ENCODE measurements around the gene COA1.
A peak's percentile ranks its signal among the peaks of the same experiment; 100 is the strongest.
"Not testable (repeated sequence)": the region's sequence is repeated elsewhere in the genome, so short reads cannot be mapped to it uniquely, and the experiment has no call there.

The COA1 gene

GRCh38 chr7:43674559-43675436 lies 54.5 kb downstream of the COA1 start:
- H3K27me3 ChIP-seq (ENCODE audit: control insufficient read depth, insufficient read depth, low read length), result no peaks in the 10 kb centered on the region
- H3K36me3 ChIP-seq (ENCODE audit: control insufficient read depth, insufficient read depth, low read length), result no peaks in the 10 kb centered on the region
- H3K9ac ChIP-seq (ENCODE audit: low read depth, low read length), result no peak overlapping the region
- peaks cover under 1% of the 10 kb centered on the region for H3K4me1 ChIP-seq (ENCODE audit: control insufficient read depth, insufficient read depth, low read length)
- no peaks in the 10 kb centered on the region for H3K9me3 ChIP-seq (ENCODE audit: control insufficient read depth, insufficient read depth, low read length)
- H3K4me3 ChIP-seq (ENCODE audit: low read depth, low read length), result no peak overlapping the region

GRCh38 chr7:43673243-43673976 lies 55.9 kb downstream of the COA1 start:
- not testable (repeated sequence) for H3K27me3 ChIP-seq (ENCODE audit: control insufficient read depth, insufficient read depth, low read length); H3K9ac ChIP-seq (ENCODE audit: low read depth, low read length); H3K4me1 ChIP-seq (ENCODE audit: control insufficient read depth, insufficient read depth, low read length); H3K4me3 ChIP-seq (ENCODE audit: low read depth, low read length); H3K36me3 ChIP-seq (ENCODE audit: control insufficient read depth, insufficient read depth, low read length); H3K9me3 ChIP-seq (ENCODE audit: control insufficient read depth, insufficient read depth, low read length)

GRCh38 chr7:43671521-43671920 lies 57.8 kb downstream of the COA1 start:
- Histone ChIP-seq H3K36me3 (ENCODE audit: control insufficient read depth, insufficient read depth, low read length) (no peaks in the 10 kb centered on the region), H3K4me1 (ENCODE audit: control insufficient read depth, insufficient read depth, low read length) (peaks cover 9% of the 10 kb centered on the region)

GRCh38 chr7:43669286-43670081 lies 59.8 kb downstream of the COA1 start:
- Histone ChIP-seq H3K9me3 (ENCODE audit: control insufficient read depth, insufficient read depth, low read length) (no peaks in the 10 kb centered on the region), H3K4me1 (ENCODE audit: control insufficient read depth, insufficient read depth, low read length) (peaks cover 10% of the 10 kb centered on the region)

More at GRCh38 chr7:43671521-43671920, 57.8 kb downstream of the COA1 start:
- Histone ChIP-seq H3K4me3 (ENCODE audit: low read depth, low read length) (no peak overlapping the region), H3K9me3 (ENCODE audit: control insufficient read depth, insufficient read depth, low read length) (no peaks in the 10 kb centered on the region), H3K27me3 (ENCODE audit: control insufficient read depth, insufficient read depth, low read length) (no peaks in the 10 kb centered on the region), H3K9ac (ENCODE audit: low read depth, low read length) (no peak overlapping the region)

GRCh38 chr7:43668035-43668434 lies 61.3 kb downstream of the COA1 start:
- H3K4me3 ChIP-seq (ENCODE audit: low read depth, low read length), result no peak overlapping the region
- H3K27me3 ChIP-seq (ENCODE audit: control insufficient read depth, insufficient read depth, low read length), result no peaks in the 10 kb centered on the region
- no peaks in the 10 kb centered on the region for H3K36me3 ChIP-seq (ENCODE audit: control insufficient read depth, insufficient read depth, low read length)
- peaks cover 11% of the 10 kb centered on the region for H3K4me1 ChIP-seq (ENCODE audit: control insufficient read depth, insufficient read depth, low read length)
- H3K9ac ChIP-seq (ENCODE audit: low read depth, low read length), result no peak overlapping the region
- no peaks in the 10 kb centered on the region for H3K9me3 ChIP-seq (ENCODE audit: control insufficient read depth, insufficient read depth, low read length)

More at GRCh38 chr7:43669286-43670081, 59.8 kb downstream of the COA1 start:
- H3K4me3 ChIP-seq (ENCODE audit: low read depth, low read length), result peak overlapping the region; percentile 37
- no peaks in the 10 kb centered on the region for H3K36me3 ChIP-seq (ENCODE audit: control insufficient read depth, insufficient read depth, low read length)
- no peak overlapping the region for H3K9ac ChIP-seq (ENCODE audit: low read depth, low read length)
- H3K27me3 ChIP-seq (ENCODE audit: control insufficient read depth, insufficient read depth, low read length), result no peaks in the 10 kb centered on the region

- no peak overlapping the region for H3K4me3 ChIP-seq (ENCODE audit: low read depth, low read length)
- no peaks in the 10 kb centered on the region for H3K9me3 ChIP-seq (ENCODE audit: control insufficient read depth, insufficient read depth, low read length)
- H3K36me3 ChIP-seq (ENCODE audit: control insufficient read depth, insufficient read depth, low read length), result no peaks in the 10 kb centered on the region
- no peak overlapping the region for H3K9ac ChIP-seq (ENCODE audit: low read depth, low read length)
- peaks cover 11% of the 10 kb centered on the region for H3K4me1 ChIP-seq (ENCODE audit: control insufficient read depth, insufficient read depth, low read length)
- H3K27me3 ChIP-seq (ENCODE audit: control insufficient read depth, insufficient read depth, low read length), result no peaks in the 10 kb centered on the region
Observed at GRCh38 chr7:43666938-43667337, 62.4 kb downstream of the COA1 start.

GRCh38 chr7:43664681-43665080 lies 64.6 kb downstream of the COA1 start:
- Histone ChIP-seq H3K27me3 (ENCODE audit: control insufficient read depth, insufficient read depth, low read length) (no peaks in the 10 kb centered on the region), H3K4me3 (ENCODE audit: low read depth, low read length) (no peak overlapping the region), H3K9me3 (ENCODE audit: control insufficient read depth, insufficient read depth, low read length) (no peaks in the 10 kb centered on the region), H3K36me3 (ENCODE audit: control insufficient read depth, insufficient read depth, low read length) (no peaks in the 10 kb centered on the region), H3K4me1 (ENCODE audit: control insufficient read depth, insufficient read depth, low read length) (peaks cover 17% of the 10 kb centered on the region), H3K9ac (ENCODE audit: low read depth, low read length) (no peak overlapping the region)

GRCh38 chr7:43660141-43660540 lies 69.2 kb downstream of the COA1 start:
- peaks cover 26% of the 10 kb centered on the region for H3K4me1 ChIP-seq (ENCODE audit: control insufficient read depth, insufficient read depth, low read length)
- H3K4me3 ChIP-seq (ENCODE audit: low read depth, low read length), result no peak overlapping the region
- no peaks in the 10 kb centered on the region for H3K9me3 ChIP-seq (ENCODE audit: control insufficient read depth, insufficient read depth, low read length)
- H3K36me3 ChIP-seq (ENCODE audit: control insufficient read depth, insufficient read depth, low read length), result no peaks in the 10 kb centered on the region
- H3K27me3 ChIP-seq (ENCODE audit: control insufficient read depth, insufficient read depth, low read length), result no peaks in the 10 kb centered on the region
- no peak overlapping the region for H3K9ac ChIP-seq (ENCODE audit: low read depth, low read length)

- Histone ChIP-seq H3K4me1 (ENCODE audit: control insufficient read depth, insufficient read depth, low read length) (peaks cover 26% of the 10 kb centered on the region), H3K27me3 (ENCODE audit: control insufficient read depth, insufficient read depth, low read length) (no peaks in the 10 kb centered on the region), H3K36me3 (ENCODE audit: control insufficient read depth, insufficient read depth, low read length) (no peaks in the 10 kb centered on the region), H3K9ac (ENCODE audit: low read depth, low read length) (no peak overlapping the region), H3K4me3 (ENCODE audit: low read depth, low read length) (no peak overlapping the region), H3K9me3 (ENCODE audit: control insufficient read depth, insufficient read depth, low read length) (no peaks in the 10 kb centered on the region)
Observed at GRCh38 chr7:43659549-43659896, 69.8 kb downstream of the COA1 start.

GRCh38 chr7:43658718-43659548 lies 70.4 kb downstream of the COA1 start:
- H3K4me1 ChIP-seq (ENCODE audit: control insufficient read depth, insufficient read depth, low read length), result peaks cover 24% of the 10 kb centered on the region
- no peaks in the 10 kb centered on the region for H3K36me3 ChIP-seq (ENCODE audit: control insufficient read depth, insufficient read depth, low read length)
- no peak overlapping the region for H3K9ac ChIP-seq (ENCODE audit: low read depth, low read length)
- H3K4me3 ChIP-seq (ENCODE audit: low read depth, low read length), result no peak overlapping the region
- H3K9me3 ChIP-seq (ENCODE audit: control insufficient read depth, insufficient read depth, low read length), result no peaks in the 10 kb centered on the region
- no peaks in the 10 kb centered on the region for H3K27me3 ChIP-seq (ENCODE audit: control insufficient read depth, insufficient read depth, low read length)

GRCh38 chr7:43656997-43657396 lies 72.3 kb downstream of the COA1 start:
- Histone ChIP-seq H3K4me1 (ENCODE audit: control insufficient read depth, insufficient read depth, low read length) (peaks cover 24% of the 10 kb centered on the region), H3K9me3 (ENCODE audit: control insufficient read depth, insufficient read depth, low read length) (no peaks in the 10 kb centered on the region), H3K9ac (ENCODE audit: low read depth, low read length) (no peak overlapping the region), H3K36me3 (ENCODE audit: control insufficient read depth, insufficient read depth, low read length) (no peaks in the 10 kb centered on the region), H3K27me3 (ENCODE audit: control insufficient read depth, insufficient read depth, low read length) (no peaks in the 10 kb centered on the region), H3K4me3 (ENCODE audit: low read depth, low read length) (no peak overlapping the region)

Measured in iPS-15b (cell line).